CD4-positive, CD25-positive, alpha-beta regulatory T cell (primary cell): ENCODE measurements around the gene DIP2A. TPM values are rescaled to one million over a fixed set of nuclear protein-coding genes. Genes with fewer than 3 reads are reported as not detected.

ENCODE experiments used
- ATAC-seq, 2 donors: fragments of 150-1000 bp; cut with Tn5 transposase; one replicate each; pipeline ENCODE4 v1.10.0; 2021; ENCODE audit warnings: low read depth in 2 of 2, moderate number of reproducible peaks in 2 of 2, moderate library complexity in 1 of 2
- DNase-seq, 3 donors: peaks; one replicate each; pipeline versions ENCODE4 v3.0.0 to v3.0.0-alpha.2; 2012 to 2022; ENCODE audit warnings: mixed read lengths in 1 of 3
- H3K27ac ChIP-seq: one replicate; pipeline ENCODE4 v1.7.0; 2013; ENCODE audit warnings: mild to moderate bottlenecking, low read length; ENCODE audit not compliant: insufficient read depth, poor library complexity, severe bottlenecking
- H3K27me3 ChIP-seq: one replicate; pipeline ENCODE4 v1.7.0; 2013; ENCODE audit warnings: low read length; ENCODE audit not compliant: control insufficient read depth, insufficient read depth
- H3K36me3 ChIP-seq: one replicate; pipeline ENCODE4 v1.7.0; 2013; ENCODE audit warnings: mild to moderate bottlenecking, low read length, moderate library complexity; ENCODE audit not compliant: control insufficient read depth, insufficient read depth
- H3K4me1 ChIP-seq: 2 replicates; pipeline ENCODE4 v1.7.0; 2013; ENCODE audit warnings: mild to moderate bottlenecking, low read length; ENCODE audit not compliant: insufficient read depth, control insufficient read depth, poor library complexity, severe bottlenecking
- H3K4me3 ChIP-seq: one replicate; pipeline ENCODE4 v1.7.0; 2013; ENCODE audit warnings: low read depth, mild to moderate bottlenecking, low read length, moderate library complexity
- H3K9me3 ChIP-seq, 2 experiments: 1 replicate in 1 of 2; 2 replicates in 1 of 2; pipeline ENCODE4 v1.7.0; 2013; ENCODE audit warnings: low read length in 2 of 2, mild to moderate bottlenecking in 1 of 2, moderate library complexity in 1 of 2; ENCODE audit not compliant: control insufficient read depth in 2 of 2
- H3K27ac Mint-ChIP-seq, 3 donors: one replicate each; pipeline ENCODE4 v1.8.0; 2020 to 2022; ENCODE audit warnings: mild to moderate bottlenecking in 3 of 3, mixed read lengths in 3 of 3, moderate library complexity in 2 of 3
- H3K27me3 Mint-ChIP-seq: one replicate; pipeline ENCODE4 v1.8.0; 2022; ENCODE audit warnings: mild to moderate bottlenecking, mixed read lengths
- H3K36me3 Mint-ChIP-seq: one replicate; pipeline ENCODE4 v1.8.0; 2020; ENCODE audit warnings: mixed read lengths
- H3K4me1 Mint-ChIP-seq, 4 donors: one replicate each; pipeline ENCODE4 v1.8.0; 2020 to 2022; ENCODE audit warnings: mixed read lengths in 4 of 4, mild to moderate bottlenecking in 1 of 4
- H3K4me3 Mint-ChIP-seq, 4 donors: one replicate each; pipeline ENCODE4 v1.8.0; 2020 to 2022; ENCODE audit warnings: mild to moderate bottlenecking in 4 of 4, mixed read lengths in 4 of 4, moderate library complexity in 3 of 4
- H3K9me3 Mint-ChIP-seq, 7 donors: one replicate each; pipeline ENCODE4 v1.8.0; 2020 to 2022; ENCODE audit warnings: mixed read lengths in 7 of 7, mild to moderate bottlenecking in 3 of 7, moderate library complexity in 2 of 7
- polyA plus RNA-seq, 4 donors: library from polyadenylated mRNA; unstranded; fragments of 300-500 nt; fragmentation: Illumina TruSeq; gene quantifications; one replicate each; pipeline ENCODE4 v1.2.3, GENCODE V29; 2021
- total RNA-seq: library from RNA; stranded (reverse); gene quantifications from one replicate; pipeline ENCODE4 v1.2.3, GENCODE V29; 2022

Gene DIP2A
- total and polyA plus RNA-seq, 5 donors from 2014 or later = 12.6 to 125 (median 17.0) TPM

- ATAC-seq (no peak), DNase-seq (no peak)
- Mint-ChIP-seq H3K36me3 (peaks cover 25% of the 10 kb centered on the region), H3K27me3 (no peaks in the 10 kb centered on the region), H3K4me1 (peaks cover 14 to 58% (median 43%) of the 10 kb centered on the region in 4 donors), H3K9me3 (no peaks in the 10 kb centered on the region), H3K4me3 (no peak overlapping the region), H3K27ac (no peak overlapping the region)
- Histone ChIP-seq H3K27me3 (no peaks in the 10 kb centered on the region), H3K27ac (no peak overlapping the region), H3K4me1 (peaks cover 7% of the 10 kb centered on the region), H3K36me3 (peaks cover 18% of the 10 kb centered on the region), H3K4me3 (no peak overlapping the region), H3K9me3 (no peaks in the 10 kb centered on the region)
Observed at GRCh38 chr21:46477765-46478164, 19.1 kb downstream of the DIP2A start.

DNA sequence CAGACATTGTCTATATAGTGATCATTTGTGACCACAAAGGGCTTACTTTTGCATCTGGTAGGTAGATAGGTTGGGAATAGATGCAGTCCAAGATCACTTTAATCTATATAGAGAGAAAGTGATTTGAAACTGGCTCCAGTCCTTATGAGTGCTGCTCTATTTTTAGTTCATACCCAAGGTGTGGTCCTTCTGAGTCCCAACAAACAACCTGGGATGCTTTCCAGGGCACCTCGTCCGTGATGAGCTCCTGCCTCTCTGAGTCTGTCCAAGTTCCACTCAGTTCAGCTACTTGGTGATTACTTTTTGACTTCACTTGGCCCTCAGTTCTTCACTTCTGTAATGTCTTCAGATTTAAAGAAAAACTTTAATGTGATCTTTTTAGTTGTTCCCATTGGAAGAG lies 20.2 kb downstream of the DIP2A start:
- H3K4me3 ChIP-seq = no peak overlapping the region
- ATAC-seq = no peak
- peaks cover 21 to 64% (median 49%) of the 10 kb centered on the region in 4 donors for H3K4me1 Mint-ChIP-seq
- H3K27ac ChIP-seq = no peak overlapping the region
- H3K36me3 ChIP-seq = peaks cover 18% of the 10 kb centered on the region
- H3K9me3 Mint-ChIP-seq = no peaks in the 10 kb centered on the region
- peak overlapping the region in 2 of 3 donors; percentile 67 to 75 for H3K27ac Mint-ChIP-seq
- H3K27me3 ChIP-seq = no peaks in the 10 kb centered on the region
- H3K27me3 Mint-ChIP-seq = no peaks in the 10 kb centered on the region
- no peaks in the 10 kb centered on the region for H3K9me3 ChIP-seq
- H3K4me3 Mint-ChIP-seq = no peak overlapping the region
- peaks cover 12% of the 10 kb centered on the region for H3K4me1 ChIP-seq
- H3K36me3 Mint-ChIP-seq = peaks cover 25% of the 10 kb centered on the region
- DNase-seq = no peak

DNA sequence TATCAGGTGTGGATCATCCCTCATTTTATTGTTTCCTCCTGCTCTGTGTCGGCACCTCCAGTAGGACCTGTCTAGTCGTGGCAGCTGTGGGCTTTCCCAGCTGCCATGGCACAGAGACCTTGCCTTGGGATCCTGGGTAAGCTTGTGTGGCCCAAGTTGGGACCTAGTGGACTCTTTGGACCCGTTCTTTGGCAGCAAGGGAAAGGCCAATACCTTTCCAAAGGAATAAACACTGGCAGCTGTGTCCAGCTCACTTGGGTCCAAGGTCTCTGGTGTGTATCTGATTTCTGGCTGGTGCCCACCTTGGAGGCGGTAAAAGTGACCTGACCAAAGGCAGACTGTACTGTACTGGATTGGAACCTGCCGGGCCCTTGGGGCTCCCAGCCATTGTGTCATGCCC lies 21.8 kb downstream of the DIP2A start:
- H3K36me3 Mint-ChIP-seq = peaks cover 25% of the 10 kb centered on the region
- Histone ChIP-seq H3K4me1 (peaks cover 11% of the 10 kb centered on the region), H3K27me3 (no peaks in the 10 kb centered on the region), H3K9me3 (no peaks in the 10 kb centered on the region), H3K27ac (no peak overlapping the region), H3K4me3 (no peak overlapping the region), H3K36me3 (peaks cover 26% of the 10 kb centered on the region)
- H3K9me3 Mint-ChIP-seq = no peaks in the 10 kb centered on the region
- no peak overlapping the region for H3K27ac Mint-ChIP-seq
- H3K4me1 Mint-ChIP-seq = peaks cover 21 to 54% (median 43%) of the 10 kb centered on the region in 4 donors
- DNase-seq (no peak), ATAC-seq (no peak)
- H3K4me3 Mint-ChIP-seq = no peak overlapping the region
- H3K27me3 Mint-ChIP-seq = no peaks in the 10 kb centered on the region

GRCh38 chr21:46482225-46482845 lies 23.6 kb downstream of the DIP2A start:
- Histone ChIP-seq H3K4me1 (peaks cover 11% of the 10 kb centered on the region), H3K4me3 (no peak overlapping the region), H3K9me3 (no peaks in the 10 kb centered on the region), H3K27me3 (no peaks in the 10 kb centered on the region), H3K27ac (no peak overlapping the region), H3K36me3 (peaks cover 40% of the 10 kb centered on the region)
- Mint-ChIP-seq H3K27ac (peak overlapping the region in 2 of 3 donors; percentile 56 to 78), H3K4me3 (no peak overlapping the region), H3K4me1 (peaks cover 16 to 47% (median 41%) of the 10 kb centered on the region in 4 donors), H3K27me3 (no peaks in the 10 kb centered on the region), H3K9me3 (no peaks in the 10 kb centered on the region), H3K36me3 (peaks cover 31% of the 10 kb centered on the region)
- no peak for DNase-seq
- ATAC-seq = no peak

- DNase-seq = no peak
- H3K27ac ChIP-seq = no peak overlapping the region
- H3K36me3 ChIP-seq = peaks cover 42% of the 10 kb centered on the region
- no peak for ATAC-seq
- peak overlapping the region in 2 of 3 donors; percentile 59 to 78 for H3K27ac Mint-ChIP-seq
- H3K4me1 ChIP-seq = peaks cover 11% of the 10 kb centered on the region
- no peaks in the 10 kb centered on the region for H3K27me3 ChIP-seq
- peak overlapping the region in 1 of 4 donors; percentile 17 for H3K4me3 Mint-ChIP-seq
- H3K9me3 ChIP-seq = no peaks in the 10 kb centered on the region
- no peak overlapping the region for H3K4me3 ChIP-seq
- peaks cover 29% of the 10 kb centered on the region for H3K36me3 Mint-ChIP-seq
- H3K4me1 Mint-ChIP-seq = peaks cover 16 to 47% (median 41%) of the 10 kb centered on the region in 4 donors
- H3K27me3 Mint-ChIP-seq = no peaks in the 10 kb centered on the region
- no peaks in the 10 kb centered on the region for H3K9me3 Mint-ChIP-seq
Observed at GRCh38 chr21:46482846-46483231, 24.1 kb downstream of the DIP2A start.

- Histone ChIP-seq H3K4me3 (no peak overlapping the region), H3K9me3 (no peaks in the 10 kb centered on the region), H3K27ac (no peak overlapping the region), H3K27me3 (no peaks in the 10 kb centered on the region), H3K36me3 (peaks cover 42% of the 10 kb centered on the region), H3K4me1 (peaks cover 11% of the 10 kb centered on the region)
- Mint-ChIP-seq H3K27me3 (no peaks in the 10 kb centered on the region), H3K27ac (peak overlapping the region; percentile 59 to 78 (median 64)), H3K9me3 (no peaks in the 10 kb centered on the region), H3K4me1 (peaks cover 22 to 50% (median 42%) of the 10 kb centered on the region in 4 donors), H3K4me3 (peak overlapping the region in 1 of 4 donors; percentile 17), H3K36me3 (peaks cover 28% of the 10 kb centered on the region)
- peak in 1 of 2 donors; percentile 52 for ATAC-seq
- DNase-seq = peak in 1 of 3 donors; percentile 29
Observed at GRCh38 chr21:46483300-46484295, 24.9 kb downstream of the DIP2A start.

- Histone ChIP-seq H3K27ac (no peak overlapping the region), H3K27me3 (no peaks in the 10 kb centered on the region), H3K36me3 (peaks cover 50% of the 10 kb centered on the region), H3K9me3 (no peaks in the 10 kb centered on the region), H3K4me3 (no peak overlapping the region), H3K4me1 (peaks cover 11% of the 10 kb centered on the region)
- no peaks in the 10 kb centered on the region for H3K9me3 Mint-ChIP-seq
- ATAC-seq (no peak), DNase-seq (no peak)
- H3K27ac Mint-ChIP-seq = no peak overlapping the region
- H3K4me1 Mint-ChIP-seq = peaks cover 17 to 44% (median 29%) of the 10 kb centered on the region in 4 donors
- peaks cover 18% of the 10 kb centered on the region for H3K36me3 Mint-ChIP-seq
- H3K4me3 Mint-ChIP-seq = no peak overlapping the region
- no peaks in the 10 kb centered on the region for H3K27me3 Mint-ChIP-seq
Observed at GRCh38 chr21:46486481-46487126, 27.9 kb downstream of the DIP2A start.
